HG02588 (cell line): ENCODE data around the gene CYTH1.
A peak's percentile ranks its signal among the peaks of the same experiment; 100 is the strongest.
"Not testable (repeated sequence)": the region's sequence is repeated elsewhere in the genome, so short reads cannot be mapped to it uniquely, and the experiment has no call there.

Source experiments
- ATAC-seq: cut with Tn5 transposase; IDR thresholded peaks from one replicate; pipeline ENCODE4 v1.9.1; 2021; ENCODE audit warnings: mild to moderate bottlenecking, moderate library complexity; ENCODE audit not compliant: unreplicated experiment

CYTH1 gene

DNA sequence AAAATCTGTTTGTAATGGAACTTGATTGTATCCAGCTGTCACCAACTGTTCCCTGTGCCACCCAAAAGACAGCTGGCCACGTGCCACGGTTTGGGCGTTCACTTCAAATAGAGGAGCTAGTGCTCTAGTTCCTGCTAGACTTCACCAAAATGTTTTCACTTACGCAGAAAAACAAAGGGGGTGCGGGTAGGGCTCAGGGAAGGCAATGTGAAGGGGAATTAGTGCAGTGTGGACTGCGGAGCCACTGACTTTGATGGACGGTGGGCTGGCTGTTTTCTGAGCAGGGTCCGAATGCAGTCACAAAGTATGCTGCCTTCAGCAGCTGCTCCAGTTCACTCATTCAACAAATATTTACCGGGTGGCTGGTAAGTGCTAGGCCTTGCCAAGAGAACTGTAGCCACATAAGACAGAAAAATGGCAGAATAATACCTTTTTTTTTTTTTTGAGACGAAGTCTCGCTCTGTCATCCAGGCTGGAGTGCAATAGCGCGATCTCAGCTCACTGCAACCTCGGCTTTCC is 7.6 kb upstream of the CYTH1 start:
- ATAC-seq: no peak

DNA sequence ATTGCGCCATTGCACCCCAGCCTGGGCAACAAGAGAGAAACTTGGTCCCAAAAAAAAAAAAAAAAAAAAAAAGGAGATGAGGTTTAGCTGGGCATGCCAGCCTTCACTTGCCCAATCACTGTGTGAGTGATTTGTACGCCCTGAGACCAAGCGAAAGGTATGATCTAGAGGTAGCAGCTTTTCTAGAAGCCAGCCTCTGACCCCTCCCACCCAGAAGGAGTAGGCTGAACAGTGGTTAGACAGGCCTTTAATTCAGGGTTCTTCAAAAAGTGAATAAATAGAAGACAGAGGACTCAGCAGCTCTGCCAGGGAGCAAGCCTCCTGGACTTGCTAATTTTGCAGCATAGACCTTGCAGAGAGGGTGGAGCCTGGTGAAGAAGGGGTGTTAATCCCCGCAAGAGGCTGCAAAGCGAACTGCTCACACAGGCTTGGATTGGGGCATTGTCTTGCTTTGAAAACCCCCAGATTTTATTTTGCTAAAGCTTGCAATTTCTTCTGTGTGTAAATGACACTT is 7.1 kb upstream of the CYTH1 start:
- ATAC-seq: no peak

DNA sequence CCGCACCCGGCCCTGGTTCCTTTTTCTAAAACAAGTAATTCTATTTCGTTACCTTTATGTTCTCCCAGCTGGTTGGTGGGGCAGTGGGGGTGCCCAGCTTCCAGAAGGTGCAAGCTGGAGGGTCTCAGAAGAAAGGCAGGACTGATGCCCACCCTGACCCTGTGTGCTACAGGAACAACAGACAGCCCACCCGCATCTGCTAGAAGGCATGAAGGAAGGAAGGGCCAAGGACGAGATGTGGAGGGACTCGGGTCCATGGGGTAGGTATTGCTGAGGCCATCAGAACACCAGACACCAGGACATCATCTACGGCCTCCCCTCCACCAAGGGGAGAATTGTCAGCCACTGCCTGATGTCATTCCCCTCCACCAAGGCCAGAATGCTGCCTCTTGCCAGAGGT is 6.4 kb upstream of the CYTH1 start:
- ATAC-seq: no peak

DNA sequence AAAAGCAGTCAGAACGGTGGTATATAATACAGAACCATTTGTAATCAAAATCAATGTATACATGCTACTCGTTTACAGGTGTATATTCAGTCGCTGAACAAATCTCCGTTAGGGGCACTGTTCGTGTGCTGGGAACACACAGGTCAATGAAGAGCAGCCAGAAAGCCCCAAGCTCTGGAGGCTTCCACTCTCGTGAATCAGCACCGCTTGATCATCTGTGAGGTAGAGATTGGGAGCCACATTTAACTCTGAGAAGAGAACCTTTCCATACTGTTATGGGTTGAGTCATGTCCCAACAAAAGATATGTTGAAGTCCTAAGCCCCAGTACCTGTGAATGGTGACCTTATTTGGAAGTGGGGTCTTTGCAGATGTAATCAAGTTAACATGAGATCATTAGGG is 5.4 kb upstream of the CYTH1 start:
- no peak for ATAC-seq

DNA sequence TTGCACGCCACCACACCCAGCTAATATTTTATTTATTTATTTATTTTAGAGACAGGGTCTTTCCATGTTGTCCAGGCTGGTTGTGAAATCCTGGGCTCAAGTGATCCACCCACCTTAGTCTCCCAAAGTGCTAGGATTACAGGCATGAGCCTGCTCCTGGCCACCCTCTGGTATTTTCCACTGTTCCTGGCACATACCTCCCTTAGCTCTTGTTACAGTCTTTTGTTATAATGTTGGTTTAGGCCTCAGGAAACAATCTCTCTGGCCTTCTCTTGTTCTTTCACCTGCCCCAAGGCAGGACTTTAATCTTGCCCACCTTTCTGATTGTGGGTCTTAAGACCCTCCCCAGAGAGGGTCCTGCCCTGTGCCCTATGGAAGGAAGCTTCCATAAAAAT is 3.6 kb upstream of the CYTH1 start:
- ATAC-seq: no peak

DNA sequence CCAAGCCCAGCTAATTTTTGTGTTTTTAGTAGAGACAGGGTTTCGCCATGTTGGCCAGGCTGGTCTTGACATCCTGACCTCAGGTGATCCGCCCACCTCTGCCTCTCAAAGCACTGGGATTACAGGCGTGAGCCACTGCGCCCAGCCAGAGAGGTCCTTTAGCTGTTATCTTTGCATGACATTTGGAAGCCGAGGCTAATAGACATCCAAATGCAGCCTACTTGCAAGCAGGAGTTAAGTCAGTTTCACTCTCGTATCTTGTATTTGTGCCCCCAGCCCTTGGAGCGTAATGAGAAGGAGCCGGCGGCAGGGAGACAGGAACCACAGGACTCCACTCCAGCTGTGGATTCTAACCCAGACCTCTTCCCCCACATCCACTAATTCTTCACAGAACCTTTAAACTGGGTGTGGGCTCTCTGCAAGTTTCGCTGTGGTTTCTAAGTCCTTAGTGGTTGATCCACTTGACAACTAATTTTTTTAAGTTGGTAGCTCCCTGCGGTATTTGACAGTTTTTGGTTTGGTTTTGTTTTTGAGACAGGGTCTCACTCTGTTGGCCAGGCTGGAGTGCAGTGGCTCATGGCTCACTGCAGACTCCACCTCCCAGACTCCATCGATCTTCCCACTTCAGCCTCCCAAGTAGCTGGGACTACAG is 3.1 kb upstream of the CYTH1 start:
- no peak for ATAC-seq

DNA sequence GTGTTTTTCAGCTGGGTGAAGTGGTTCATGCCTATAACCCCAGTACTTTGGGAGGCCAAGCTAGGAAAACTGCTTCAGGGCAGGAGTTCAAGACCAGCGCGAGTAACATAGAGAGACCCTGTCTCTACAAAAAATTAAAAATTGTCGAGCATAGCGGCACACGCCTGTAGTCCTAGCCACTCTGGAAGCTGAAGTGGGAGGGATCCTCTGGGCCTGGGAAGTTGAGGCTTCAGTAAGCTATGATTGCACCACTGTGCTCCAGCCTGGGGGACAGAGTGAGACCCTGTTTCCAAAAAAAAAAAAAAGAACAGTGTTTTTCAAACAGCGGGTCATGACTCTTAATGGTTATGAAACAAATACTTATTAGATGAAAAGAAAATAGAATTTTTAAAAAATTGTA is 2.3 kb upstream of the CYTH1 start:
- ATAC-seq: no peak

DNA sequence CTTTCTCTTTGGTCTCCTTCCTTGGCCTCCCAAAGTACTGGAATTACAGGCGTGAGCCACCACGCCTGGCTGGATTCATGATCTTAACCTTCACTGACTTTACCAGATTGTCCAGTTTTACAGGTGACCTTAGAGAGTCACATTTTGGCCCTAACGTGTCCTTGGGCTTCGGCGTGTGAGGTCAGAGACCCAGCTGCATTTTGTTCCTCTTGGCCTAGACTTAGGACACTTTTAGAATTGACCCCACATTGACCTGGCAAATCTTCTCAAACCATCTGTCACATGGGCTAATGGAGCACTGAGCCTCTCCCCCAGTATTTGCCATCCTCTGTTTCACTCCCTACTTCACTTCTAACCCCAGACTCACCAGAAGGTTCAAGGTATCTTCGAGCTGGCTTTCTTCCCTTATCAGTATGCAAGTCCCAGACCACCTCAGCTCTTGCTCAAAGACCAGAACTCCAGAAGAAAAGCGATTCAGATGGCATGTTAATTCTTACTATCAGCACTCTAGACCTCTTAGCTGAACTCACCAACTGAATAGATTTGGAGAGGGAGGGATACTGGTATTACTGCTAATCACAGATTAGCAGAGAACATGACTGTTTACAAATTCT is 1.7 kb upstream of the CYTH1 start:
- ATAC-seq: no peak

DNA sequence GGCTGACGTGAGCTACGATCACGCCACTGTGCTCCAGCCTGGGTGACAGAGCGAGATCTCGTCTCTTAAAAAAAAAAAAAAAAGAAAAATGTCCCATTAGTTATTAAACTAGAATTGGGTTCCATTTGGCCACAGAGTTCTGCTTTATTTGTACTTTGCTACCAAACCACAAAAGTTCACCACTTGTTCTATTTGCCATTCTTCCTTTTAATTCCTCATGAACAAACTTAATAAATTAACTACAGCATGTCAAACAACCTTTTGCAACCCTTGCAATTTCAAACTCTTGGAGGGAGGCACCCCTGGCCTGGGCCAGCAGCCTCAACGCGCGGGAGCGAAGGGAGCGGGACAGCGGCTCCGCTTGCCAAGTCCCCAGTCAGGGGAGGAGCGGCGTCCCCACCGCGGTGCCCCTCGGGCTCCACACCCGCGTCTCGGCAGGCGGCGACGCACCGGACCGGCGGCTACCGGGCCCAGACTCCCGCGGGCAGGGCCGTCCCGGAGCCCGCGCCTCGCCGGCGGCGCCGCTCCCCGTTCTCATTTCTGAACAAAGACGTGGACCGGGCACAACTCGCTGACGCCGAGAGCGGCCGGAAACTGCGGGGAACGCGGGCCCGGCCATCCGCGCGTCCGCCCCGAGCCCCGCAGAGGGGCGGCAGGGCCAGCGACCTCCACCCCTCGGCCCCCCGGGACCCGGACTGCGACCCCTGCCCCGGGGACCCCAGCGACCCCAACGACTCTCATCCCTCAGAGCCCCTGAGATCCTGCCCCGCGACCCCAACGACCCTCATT is 775 bp downstream of the CYTH1 start:
- peak; percentile 23 for ATAC-seq

DNA sequence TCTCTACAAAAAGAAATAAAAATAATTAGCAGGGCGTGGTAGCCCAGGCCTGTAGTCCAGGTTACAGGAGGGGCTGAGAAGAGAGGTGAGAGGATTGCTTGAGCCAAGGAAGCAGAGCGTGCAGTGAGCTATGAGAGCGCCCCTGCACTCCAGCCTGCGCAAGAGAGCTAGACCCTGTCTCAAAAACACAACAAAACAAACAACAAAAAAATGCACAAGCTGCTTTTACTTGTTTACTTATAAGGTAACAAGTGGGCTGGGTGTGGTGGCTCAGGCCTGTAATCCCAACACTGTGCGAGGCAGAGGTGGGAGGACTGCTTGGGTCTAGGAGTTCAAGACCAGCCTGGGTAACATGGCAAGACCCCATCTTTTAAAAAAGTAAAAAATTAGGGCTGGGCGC is 1.7 kb downstream of the CYTH1 start:
- ATAC-seq: no peak

DNA sequence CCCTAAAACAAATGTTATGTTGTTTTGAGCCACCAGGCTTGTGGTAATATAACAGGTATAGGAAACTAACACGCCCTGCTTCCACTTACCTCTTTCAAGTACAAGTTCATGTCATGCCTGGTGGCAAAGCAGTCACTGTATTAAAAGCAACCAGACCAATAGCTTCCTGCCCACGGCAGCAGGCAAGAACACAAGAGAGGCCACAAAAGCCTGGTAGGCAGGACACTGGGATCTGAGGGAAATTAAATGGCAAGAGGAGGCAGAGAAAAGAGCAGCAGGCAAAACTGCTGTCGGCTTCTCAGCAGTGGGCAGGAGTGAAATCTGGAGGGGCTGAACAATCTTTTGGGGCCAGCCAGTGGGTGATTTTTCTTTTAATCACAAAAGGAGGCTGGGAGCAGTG is 2.2 kb downstream of the CYTH1 start:
- ATAC-seq: no peak

DNA sequence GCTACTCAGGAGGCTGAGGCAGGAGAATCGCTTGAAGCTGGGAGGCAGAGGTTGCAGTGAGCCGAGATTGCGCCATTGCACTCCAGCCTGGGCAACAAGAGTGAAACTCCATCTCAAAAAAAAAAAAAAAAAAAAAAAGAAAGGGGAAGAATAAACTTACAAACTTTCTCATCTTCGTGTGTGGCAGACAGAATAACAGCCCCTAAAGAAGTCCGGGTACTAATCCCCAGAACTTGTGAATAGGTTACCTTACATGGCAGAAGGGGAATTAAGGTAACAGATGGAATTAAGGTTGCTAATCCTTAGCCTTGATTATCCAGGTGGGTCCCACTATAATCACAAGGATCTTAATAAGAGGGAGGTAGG is 2.8 kb downstream of the CYTH1 start:
- ATAC-seq: not testable (repeated sequence)

DNA sequence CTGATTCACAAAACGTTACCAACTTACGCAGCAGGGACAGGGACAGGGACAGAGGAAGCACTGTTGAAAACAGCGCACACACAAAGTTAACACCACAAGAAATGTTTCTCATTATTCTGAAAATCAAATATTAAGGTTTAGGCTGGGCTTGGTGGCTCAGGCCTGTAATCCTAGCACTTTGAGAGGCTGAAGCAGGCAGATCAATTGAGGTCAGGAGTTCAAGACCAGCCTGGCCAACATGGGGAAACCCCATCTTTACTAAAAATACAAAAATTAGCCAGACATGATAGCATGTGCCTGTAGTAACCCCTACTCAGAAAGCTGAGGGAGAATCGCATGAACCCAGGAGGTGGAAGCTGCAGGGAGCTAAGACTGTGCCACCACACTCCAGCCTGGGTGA is 4.2 kb downstream of the CYTH1 start:
- no peak for ATAC-seq

DNA sequence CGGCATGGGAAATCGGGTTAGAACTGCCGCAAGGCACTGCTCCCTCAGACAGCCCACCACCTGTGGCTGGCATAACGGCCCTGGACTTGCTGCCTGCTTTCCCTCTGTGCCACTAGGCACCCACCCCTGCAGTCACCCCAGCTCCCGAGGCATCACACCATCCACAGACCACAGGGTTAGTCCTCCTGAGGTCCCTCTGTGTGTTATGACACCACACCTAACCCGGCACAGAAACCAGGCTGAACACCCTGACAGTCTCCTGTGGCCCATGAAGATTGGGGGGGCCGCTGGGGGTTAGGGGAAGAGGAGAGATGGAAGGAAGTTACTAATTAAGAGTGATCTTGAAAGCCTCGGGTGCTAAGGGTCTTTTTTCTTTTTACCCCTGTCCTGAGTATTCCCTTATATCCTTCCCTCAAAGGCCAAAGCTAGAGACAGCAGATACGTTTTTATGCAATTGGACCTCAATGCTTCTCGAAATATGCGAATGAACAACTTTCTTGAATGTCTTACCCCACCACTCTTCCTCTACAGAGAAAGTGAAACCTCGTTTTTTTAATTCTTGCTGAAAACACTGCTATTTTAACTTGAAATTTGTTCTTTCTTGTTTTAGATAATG is 7.0 kb downstream of the CYTH1 start:
- no peak for ATAC-seq

DNA sequence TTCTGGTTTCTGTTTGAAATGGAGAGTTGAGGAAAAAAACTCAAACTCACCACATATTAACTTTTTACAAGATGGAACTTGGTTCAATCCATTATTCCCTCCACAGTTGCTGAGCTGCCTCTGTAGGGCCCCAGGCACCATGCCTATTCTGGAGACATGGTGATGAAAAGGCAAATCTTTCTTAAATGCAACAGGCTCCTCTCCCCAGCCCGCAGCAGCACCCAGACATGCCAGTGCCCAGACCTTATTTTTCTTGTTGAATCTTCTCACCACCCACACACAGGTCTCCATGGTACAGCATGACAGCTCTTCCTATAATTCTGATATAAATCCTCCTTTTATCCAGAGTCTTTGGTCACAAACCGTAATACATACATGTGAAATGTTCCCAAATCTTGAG is 7.6 kb downstream of the CYTH1 start:
- ATAC-seq: no peak

DNA sequence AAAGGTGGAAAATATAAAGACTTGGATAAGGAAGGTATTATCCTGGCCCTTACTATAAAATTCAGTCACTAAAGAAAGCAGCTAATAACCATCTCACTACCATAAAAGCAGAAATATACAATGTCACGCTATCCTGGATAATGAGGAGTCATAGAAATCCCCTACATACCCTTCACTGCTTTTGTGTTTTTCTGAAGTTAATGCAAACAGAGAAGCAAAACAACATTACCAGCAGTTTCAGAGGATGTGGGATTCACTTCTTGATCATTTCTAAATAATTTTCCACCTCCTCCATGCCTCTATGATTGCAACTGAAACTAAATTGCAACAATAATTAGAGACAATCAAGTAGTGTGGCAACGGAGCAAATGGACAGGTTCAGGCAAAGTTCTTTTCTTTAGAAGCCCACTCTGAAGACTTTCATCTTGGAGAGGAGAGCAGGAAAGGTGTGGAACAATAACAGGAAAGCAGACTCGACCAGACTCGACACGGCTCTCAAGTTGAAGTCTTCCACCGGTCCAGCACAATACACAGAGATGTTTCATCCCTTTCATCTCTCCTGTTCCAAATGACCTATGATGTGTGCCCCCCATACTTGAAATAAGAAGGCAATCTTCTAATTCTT is 10.2 kb downstream of the CYTH1 start:
- no peak for ATAC-seq

DNA sequence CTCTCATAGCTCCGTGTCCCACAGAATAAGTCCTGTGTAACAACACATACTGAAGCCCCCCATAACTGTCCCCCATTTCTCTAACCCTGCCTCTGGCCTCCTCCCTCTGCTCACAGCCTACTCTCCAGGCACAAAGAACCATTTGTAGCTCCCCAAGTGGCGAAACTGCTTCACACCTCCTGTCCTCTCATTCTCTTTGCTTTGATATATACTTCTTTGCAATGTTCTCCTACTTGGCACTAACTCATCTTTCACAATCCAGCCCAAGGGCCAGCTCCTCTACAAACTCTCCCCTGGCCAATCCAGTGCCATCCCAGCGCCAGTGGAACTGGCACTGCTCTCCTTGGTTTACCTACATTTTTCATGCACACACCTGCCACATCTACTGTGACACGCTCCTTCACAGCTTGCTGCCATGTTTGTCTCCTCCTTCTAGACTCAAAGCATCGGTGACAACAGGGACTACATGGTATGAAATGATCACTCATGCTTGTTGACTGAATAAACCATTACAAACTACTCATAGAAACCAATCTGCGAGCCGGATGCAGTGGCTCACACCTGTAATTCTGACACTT is 12.8 kb downstream of the CYTH1 start:
- no peak for ATAC-seq

DNA sequence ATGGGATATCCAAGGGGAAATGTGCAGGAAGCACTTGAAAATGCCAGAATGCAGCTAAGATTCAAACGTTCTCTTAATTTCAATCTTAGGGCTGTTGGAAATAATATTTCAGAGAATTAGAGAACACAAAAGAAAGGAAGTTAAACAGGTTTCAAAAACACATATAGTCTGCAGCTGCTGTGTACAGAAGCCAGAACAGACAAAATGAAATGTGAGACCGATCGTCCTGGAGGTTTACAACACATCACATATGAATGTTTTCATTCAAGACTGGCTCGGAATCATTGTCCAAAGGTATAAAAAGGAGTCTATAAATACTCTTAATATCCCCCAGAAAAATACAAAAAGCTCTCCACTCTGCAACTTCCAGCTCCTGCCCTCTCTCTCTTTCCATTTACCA is 14.3 kb downstream of the CYTH1 start:
- ATAC-seq: no peak

DNA sequence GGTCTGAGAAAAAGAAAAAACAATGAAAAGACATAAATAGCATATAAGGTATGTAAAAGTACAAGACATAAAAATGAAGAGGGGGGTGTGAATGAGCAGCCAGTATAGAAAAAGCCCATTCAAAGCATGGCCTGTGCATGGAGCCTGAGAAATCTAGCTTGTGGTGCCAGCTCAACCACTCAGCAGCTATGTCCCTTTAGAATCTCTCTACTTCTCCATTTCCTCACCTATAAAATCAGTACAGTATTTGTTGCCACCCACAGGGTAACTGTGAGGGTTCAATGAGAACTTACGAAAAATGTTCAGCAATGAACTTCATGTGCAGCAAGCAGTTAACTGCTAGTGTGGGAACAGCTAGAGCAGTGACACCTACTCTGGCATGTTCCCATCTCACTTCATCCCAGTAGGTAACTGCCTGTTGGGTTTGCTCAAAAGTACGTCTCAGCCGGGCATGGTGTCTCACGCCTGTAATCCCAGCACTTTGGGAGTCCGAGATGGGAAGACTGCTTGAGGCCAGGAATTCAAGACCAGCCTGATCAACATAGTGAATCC is 15.3 kb downstream of the CYTH1 start:
- no peak for ATAC-seq

DNA sequence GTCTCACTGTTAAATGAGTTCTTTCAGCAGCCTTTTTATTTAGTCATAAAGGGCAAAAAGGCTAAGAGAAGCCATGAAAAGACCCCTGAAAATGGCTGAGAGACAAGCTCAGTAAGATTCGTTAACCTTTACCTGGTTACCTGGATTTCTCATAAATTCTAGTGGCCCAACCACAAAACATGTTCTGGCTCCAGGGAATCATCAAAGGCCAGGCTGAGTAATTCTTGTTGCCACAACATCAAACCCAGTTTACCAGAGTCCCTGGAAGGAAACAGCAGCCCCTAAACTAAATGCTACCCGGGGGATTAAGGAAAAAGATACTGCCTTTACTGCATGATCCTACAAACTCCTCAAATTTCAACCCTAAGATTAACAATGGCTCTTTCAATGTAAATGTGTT is 15.8 kb downstream of the CYTH1 start:
- no peak for ATAC-seq
